ENCODE data around the gene TPST1.

DNA sequence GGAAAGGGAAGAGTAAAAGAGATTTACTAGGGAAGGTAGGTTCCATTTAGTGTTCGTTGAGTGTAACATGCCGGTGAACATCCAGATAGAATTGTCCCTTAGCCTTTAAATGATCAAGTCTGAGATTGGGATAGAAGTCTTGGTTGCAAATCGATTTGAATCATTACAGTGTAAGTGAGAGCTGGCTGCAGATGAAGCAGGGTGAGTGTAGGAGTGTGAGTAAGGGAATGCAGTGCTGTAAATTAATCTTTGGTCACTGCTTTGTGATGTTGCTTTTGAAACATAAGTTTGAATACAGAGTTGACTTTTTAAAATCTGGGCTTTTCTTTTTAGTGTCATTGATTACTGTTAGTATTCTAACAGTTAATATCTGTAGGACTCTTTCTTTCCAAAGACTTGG is 16.3 kb downstream of the TPST1 start:
- TF ChIP-seq, protein P1, sequence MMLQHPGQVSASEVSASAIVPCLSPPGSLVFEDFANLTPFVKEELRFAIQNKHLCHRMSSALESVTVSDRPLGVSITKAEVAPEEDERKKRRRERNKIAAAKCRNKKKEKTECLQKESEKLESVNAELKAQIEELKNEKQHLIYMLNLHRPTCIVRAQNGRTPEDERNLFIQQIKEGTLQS (CRISPR knock-in tag; conservative IDR thresholded peaks at IDR 0.05) = no peak
- no peak for TF ChIP-seq TEAD4 (CRISPR knock-in tag; IDR thresholded peaks at IDR 0.05)
- TF ChIP-seq, protein P2, sequence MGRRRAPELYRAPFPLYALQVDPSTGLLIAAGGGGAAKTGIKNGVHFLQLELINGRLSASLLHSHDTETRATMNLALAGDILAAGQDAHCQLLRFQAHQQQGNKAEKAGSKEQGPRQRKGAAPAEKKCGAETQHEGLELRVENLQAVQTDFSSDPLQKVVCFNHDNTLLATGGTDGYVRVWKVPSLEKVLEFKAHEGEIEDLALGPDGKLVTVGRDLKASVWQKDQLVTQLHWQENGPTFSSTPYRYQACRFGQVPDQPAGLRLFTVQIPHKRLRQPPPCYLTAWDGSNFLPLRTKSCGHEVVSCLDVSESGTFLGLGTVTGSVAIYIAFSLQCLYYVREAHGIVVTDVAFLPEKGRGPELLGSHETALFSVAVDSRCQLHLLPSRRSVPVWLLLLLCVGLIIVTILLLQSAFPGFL (CRISPR knock-in tag; IDR thresholded peaks at IDR 0.05; ENCODE audit: borderline replicate concordance) = no peak
- TF ChIP-seq, protein P3, sequence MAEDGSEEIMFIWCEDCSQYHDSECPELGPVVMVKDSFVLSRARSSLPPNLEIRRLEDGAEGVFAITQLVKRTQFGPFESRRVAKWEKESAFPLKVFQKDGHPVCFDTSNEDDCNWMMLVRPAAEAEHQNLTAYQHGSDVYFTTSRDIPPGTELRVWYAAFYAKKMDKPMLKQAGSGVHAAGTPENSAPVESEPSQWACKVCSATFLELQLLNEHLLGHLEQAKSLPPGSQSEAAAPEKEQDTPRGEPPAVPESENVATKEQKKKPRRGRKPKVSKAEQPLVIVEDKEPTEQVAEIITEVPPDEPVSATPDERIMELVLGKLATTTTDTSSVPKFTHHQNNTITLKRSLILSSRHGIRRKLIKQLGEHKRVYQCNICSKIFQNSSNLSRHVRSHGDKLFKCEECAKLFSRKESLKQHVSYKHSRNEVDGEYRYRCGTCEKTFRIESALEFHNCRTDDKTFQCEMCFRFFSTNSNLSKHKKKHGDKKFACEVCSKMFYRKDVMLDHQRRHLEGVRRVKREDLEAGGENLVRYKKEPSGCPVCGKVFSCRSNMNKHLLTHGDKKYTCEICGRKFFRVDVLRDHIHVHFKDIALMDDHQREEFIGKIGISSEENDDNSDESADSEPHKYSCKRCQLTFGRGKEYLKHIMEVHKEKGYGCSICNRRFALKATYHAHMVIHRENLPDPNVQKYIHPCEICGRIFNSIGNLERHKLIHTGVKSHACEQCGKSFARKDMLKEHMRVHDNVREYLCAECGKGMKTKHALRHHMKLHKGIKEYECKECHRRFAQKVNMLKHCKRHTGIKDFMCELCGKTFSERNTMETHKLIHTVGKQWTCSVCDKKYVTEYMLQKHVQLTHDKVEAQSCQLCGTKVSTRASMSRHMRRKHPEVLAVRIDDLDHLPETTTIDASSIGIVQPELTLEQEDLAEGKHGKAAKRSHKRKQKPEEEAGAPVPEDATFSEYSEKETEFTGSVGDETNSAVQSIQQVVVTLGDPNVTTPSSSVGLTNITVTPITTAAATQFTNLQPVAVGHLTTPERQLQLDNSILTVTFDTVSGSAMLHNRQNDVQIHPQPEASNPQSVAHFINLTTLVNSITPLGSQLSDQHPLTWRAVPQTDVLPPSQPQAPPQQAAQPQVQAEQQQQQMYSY (CRISPR knock-in tag; IDR thresholded peaks at IDR 0.05) = no peak
- TF ChIP-seq FOXJ3 (CRISPR knock-in tag; IDR thresholded peaks at IDR 0.05; ENCODE audit: borderline replicate concordance) = no peak
- TF ChIP-seq, protein P4, sequence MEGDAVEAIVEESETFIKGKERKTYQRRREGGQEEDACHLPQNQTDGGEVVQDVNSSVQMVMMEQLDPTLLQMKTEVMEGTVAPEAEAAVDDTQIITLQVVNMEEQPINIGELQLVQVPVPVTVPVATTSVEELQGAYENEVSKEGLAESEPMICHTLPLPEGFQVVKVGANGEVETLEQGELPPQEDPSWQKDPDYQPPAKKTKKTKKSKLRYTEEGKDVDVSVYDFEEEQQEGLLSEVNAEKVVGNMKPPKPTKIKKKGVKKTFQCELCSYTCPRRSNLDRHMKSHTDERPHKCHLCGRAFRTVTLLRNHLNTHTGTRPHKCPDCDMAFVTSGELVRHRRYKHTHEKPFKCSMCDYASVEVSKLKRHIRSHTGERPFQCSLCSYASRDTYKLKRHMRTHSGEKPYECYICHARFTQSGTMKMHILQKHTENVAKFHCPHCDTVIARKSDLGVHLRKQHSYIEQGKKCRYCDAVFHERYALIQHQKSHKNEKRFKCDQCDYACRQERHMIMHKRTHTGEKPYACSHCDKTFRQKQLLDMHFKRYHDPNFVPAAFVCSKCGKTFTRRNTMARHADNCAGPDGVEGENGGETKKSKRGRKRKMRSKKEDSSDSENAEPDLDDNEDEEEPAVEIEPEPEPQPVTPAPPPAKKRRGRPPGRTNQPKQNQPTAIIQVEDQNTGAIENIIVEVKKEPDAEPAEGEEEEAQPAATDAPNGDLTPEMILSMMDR (IDR thresholded peaks at IDR 0.05) = no peak
- TF ChIP-seq, protein P5, sequence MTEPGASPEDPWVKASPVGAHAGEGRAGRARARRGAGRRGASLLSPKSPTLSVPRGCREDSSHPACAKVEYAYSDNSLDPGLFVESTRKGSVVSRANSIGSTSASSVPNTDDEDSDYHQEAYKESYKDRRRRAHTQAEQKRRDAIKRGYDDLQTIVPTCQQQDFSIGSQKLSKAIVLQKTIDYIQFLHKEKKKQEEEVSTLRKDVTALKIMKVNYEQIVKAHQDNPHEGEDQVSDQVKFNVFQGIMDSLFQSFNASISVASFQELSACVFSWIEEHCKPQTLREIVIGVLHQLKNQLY (CRISPR knock-in tag; IDR thresholded peaks at IDR 0.05) = no peak
- TF ChIP-seq NR2C2 (CRISPR knock-in tag; IDR thresholded peaks at IDR 0.05) = no peak
- no peak for TF ChIP-seq IRF2 (CRISPR knock-in tag; IDR thresholded peaks at IDR 0.05; ENCODE audit: borderline replicate concordance, low read depth)
- TF ChIP-seq, protein P6, sequence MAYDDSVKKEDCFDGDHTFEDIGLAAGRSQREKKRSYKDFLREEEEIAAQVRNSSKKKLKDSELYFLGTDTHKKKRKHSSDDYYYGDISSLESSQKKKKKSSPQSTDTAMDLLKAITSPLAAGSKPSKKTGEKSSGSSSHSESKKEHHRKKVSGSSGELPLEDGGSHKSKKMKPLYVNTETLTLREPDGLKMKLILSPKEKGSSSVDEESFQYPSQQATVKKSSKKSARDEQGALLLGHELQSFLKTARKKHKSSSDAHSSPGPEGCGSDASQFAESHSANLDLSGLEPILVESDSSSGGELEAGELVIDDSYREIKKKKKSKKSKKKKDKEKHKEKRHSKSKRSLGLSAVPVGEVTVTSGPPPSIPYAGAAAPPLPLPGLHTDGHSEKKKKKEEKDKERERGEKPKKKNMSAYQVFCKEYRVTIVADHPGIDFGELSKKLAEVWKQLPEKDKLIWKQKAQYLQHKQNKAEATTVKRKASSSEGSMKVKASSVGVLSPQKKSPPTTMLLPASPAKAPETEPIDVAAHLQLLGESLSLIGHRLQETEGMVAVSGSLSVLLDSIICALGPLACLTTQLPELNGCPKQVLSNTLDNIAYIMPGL (CRISPR knock-in tag; IDR thresholded peaks at IDR 0.05) = no peak
- TF ChIP-seq, protein P7, sequence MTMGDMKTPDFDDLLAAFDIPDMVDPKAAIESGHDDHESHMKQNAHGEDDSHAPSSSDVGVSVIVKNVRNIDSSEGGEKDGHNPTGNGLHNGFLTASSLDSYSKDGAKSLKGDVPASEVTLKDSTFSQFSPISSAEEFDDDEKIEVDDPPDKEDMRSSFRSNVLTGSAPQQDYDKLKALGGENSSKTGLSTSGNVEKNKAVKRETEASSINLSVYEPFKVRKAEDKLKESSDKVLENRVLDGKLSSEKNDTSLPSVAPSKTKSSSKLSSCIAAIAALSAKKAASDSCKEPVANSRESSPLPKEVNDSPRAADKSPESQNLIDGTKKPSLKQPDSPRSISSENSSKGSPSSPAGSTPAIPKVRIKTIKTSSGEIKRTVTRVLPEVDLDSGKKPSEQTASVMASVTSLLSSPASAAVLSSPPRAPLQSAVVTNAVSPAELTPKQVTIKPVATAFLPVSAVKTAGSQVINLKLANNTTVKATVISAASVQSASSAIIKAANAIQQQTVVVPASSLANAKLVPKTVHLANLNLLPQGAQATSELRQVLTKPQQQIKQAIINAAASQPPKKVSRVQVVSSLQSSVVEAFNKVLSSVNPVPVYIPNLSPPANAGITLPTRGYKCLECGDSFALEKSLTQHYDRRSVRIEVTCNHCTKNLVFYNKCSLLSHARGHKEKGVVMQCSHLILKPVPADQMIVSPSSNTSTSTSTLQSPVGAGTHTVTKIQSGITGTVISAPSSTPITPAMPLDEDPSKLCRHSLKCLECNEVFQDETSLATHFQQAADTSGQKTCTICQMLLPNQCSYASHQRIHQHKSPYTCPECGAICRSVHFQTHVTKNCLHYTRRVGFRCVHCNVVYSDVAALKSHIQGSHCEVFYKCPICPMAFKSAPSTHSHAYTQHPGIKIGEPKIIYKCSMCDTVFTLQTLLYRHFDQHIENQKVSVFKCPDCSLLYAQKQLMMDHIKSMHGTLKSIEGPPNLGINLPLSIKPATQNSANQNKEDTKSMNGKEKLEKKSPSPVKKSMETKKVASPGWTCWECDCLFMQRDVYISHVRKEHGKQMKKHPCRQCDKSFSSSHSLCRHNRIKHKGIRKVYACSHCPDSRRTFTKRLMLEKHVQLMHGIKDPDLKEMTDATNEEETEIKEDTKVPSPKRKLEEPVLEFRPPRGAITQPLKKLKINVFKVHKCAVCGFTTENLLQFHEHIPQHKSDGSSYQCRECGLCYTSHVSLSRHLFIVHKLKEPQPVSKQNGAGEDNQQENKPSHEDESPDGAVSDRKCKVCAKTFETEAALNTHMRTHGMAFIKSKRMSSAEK (CRISPR knock-in tag; IDR thresholded peaks at IDR 0.05; ENCODE audit: borderline replicate concordance) = no peak
